C4-2B (cell line): ENCODE data around the gene PRPF4.

Experiments used
- ZFX ChIP-seq: fragments of 450-650 bp; IDR thresholded peaks from 2 replicates; pipeline ENCODE4 v1.6.1; 2017
- TF ChIP-seq, protein P1 (sequence below): fragments of 450-650 bp; conservative IDR thresholded peaks from 2 replicates; pipeline ENCODE4 v1.5.1; 2017; ENCODE audit warnings: mild to moderate bottlenecking

DNA sequence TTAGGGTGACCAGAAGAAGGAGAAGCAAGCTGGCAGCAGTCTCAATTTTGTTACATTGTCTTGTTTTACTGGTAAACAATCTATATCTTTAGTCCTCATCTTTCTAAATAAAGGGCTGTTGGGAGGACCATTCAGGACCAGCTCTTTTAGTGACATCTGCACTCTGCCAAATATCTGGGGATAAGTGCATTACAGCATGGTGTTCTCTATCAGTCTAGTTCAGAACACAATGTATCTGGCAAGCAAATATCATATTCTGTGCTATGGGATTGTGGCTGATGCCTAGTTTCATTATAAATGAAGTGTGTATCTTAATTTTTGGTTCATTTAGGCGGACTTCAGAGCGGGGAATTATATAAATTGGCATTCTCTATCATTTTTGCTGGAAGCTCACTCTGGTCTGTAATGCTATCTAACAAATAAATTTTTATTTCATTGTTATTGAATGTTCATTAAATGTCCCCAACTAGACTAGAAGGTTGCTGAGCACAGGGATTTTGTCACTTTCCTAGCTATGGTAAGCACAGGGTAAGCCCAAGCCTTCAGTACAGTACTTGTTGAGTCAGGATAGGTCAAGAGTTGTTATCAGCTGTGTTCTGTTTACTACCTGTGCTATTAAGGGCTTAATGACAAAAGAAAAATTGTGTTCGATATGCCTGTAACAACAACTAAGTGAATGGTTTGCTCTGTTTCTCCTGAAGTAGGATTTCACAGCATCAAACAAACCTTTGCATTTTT is 52.8 kb downstream of the PRPF4 start:
- no peak for TF ChIP-seq ZFX
- TF ChIP-seq, protein P1, sequence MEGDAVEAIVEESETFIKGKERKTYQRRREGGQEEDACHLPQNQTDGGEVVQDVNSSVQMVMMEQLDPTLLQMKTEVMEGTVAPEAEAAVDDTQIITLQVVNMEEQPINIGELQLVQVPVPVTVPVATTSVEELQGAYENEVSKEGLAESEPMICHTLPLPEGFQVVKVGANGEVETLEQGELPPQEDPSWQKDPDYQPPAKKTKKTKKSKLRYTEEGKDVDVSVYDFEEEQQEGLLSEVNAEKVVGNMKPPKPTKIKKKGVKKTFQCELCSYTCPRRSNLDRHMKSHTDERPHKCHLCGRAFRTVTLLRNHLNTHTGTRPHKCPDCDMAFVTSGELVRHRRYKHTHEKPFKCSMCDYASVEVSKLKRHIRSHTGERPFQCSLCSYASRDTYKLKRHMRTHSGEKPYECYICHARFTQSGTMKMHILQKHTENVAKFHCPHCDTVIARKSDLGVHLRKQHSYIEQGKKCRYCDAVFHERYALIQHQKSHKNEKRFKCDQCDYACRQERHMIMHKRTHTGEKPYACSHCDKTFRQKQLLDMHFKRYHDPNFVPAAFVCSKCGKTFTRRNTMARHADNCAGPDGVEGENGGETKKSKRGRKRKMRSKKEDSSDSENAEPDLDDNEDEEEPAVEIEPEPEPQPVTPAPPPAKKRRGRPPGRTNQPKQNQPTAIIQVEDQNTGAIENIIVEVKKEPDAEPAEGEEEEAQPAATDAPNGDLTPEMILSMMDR, result no peak
